Measurements from ENCODE around the gene DRG1.

DNA sequence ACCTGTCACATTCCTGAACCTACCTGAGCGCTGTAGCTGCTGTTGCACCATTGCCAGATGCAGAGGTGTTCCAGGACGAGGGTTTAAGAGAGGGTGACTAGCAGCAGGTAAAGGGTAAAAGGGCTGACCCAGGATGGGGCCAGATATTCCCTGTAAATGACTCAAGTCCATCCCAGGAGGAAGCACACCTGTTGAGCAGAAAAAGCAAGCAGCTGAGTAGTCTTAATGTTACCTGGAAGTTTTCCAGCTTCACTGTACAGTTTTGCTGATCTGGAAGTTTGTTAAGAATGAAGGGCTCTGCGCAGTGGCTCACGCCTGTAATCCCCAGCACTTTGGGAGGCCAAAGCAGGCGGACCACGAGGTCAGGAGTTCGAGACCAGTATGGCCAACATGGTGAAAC lies 41.3 kb downstream of the DRG1 start:
- TF ChIP-seq POLR2AphosphoS5 (IDR thresholded peaks at IDR 0.05; ENCODE audit: low read depth, low read length): no peak
- TF ChIP-seq, protein P1, sequence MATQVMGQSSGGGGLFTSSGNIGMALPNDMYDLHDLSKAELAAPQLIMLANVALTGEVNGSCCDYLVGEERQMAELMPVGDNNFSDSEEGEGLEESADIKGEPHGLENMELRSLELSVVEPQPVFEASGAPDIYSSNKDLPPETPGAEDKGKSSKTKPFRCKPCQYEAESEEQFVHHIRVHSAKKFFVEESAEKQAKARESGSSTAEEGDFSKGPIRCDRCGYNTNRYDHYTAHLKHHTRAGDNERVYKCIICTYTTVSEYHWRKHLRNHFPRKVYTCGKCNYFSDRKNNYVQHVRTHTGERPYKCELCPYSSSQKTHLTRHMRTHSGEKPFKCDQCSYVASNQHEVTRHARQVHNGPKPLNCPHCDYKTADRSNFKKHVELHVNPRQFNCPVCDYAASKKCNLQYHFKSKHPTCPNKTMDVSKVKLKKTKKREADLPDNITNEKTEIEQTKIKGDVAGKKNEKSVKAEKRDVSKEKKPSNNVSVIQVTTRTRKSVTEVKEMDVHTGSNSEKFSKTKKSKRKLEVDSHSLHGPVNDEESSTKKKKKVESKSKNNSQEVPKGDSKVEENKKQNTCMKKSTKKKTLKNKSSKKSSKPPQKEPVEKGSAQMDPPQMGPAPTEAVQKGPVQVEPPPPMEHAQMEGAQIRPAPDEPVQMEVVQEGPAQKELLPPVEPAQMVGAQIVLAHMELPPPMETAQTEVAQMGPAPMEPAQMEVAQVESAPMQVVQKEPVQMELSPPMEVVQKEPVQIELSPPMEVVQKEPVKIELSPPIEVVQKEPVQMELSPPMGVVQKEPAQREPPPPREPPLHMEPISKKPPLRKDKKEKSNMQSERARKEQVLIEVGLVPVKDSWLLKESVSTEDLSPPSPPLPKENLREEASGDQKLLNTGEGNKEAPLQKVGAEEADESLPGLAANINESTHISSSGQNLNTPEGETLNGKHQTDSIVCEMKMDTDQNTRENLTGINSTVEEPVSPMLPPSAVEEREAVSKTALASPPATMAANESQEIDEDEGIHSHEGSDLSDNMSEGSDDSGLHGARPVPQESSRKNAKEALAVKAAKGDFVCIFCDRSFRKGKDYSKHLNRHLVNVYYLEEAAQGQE (IDR thresholded peaks at IDR 0.05; ENCODE audit: insufficient read depth in 1 of 2, low read depth in 2 of 2, low read length in 2 of 2): no peak

Measured in PFSK-1 (cell line).